Chondrocyte (in vitro differentiated cells): Measurements from ENCODE around the gene BRAT1. TPM values are rescaled to one million over a fixed set of nuclear protein-coding genes. Genes with fewer than 3 reads are reported as not detected.
A peak's percentile ranks its signal among the peaks of the same experiment; 100 is the strongest.
"Not testable (repeated sequence)": the region's sequence is repeated elsewhere in the genome, so short reads cannot be mapped to it uniquely, and the experiment has no call there.

Experiments used
- DNase-seq: peaks from one replicate; pipeline ENCODE4 v3.0.0; 2021; ENCODE audit warnings: mixed read lengths, low spot score
- H3K27ac Mint-ChIP-seq: one replicate; pipeline ENCODE4 v1.8.0; 2021; ENCODE audit warnings: mild to moderate bottlenecking, moderate library complexity, mixed read lengths; ENCODE audit not compliant: unreplicated experiment
- H3K27me3 Mint-ChIP-seq: 2 replicates; pipeline ENCODE4 v1.8.0; 2021; ENCODE audit warnings: low read depth, mixed read lengths
- H3K36me3 Mint-ChIP-seq: 2 replicates; pipeline ENCODE4 v1.8.0; 2021; ENCODE audit warnings: low read depth, mixed read lengths
- H3K4me1 Mint-ChIP-seq: 2 replicates; pipeline ENCODE4 v1.8.0; 2021; ENCODE audit warnings: low read depth, mild to moderate bottlenecking, mixed read lengths
- H3K4me3 Mint-ChIP-seq: one replicate; pipeline ENCODE4 v1.8.0; 2021; ENCODE audit warnings: mild to moderate bottlenecking, moderate library complexity, mixed read lengths; ENCODE audit not compliant: unreplicated experiment
- H3K9me3 Mint-ChIP-seq: 2 replicates; pipeline ENCODE4 v1.8.0; 2021; ENCODE audit warnings: low read depth, mixed read lengths
- total RNA-seq: library from RNA; stranded (reverse); gene quantifications from 3 replicates; pipeline ENCODE4 v1.2.1, GENCODE V29; 2021
- TF ChIP-seq, protein P1 (sequence below): fragments of 200-600 bp; sonication (generic); IDR thresholded peaks from 2 replicates; pipeline ENCODE4 v1.5.0; 2021; ENCODE audit warnings: antibody characterized with exemption, mild to moderate bottlenecking, moderate library complexity

The BRAT1 gene
- total RNA-seq, 1 donor from 2014 or later: 19.6 TPM

DNA sequence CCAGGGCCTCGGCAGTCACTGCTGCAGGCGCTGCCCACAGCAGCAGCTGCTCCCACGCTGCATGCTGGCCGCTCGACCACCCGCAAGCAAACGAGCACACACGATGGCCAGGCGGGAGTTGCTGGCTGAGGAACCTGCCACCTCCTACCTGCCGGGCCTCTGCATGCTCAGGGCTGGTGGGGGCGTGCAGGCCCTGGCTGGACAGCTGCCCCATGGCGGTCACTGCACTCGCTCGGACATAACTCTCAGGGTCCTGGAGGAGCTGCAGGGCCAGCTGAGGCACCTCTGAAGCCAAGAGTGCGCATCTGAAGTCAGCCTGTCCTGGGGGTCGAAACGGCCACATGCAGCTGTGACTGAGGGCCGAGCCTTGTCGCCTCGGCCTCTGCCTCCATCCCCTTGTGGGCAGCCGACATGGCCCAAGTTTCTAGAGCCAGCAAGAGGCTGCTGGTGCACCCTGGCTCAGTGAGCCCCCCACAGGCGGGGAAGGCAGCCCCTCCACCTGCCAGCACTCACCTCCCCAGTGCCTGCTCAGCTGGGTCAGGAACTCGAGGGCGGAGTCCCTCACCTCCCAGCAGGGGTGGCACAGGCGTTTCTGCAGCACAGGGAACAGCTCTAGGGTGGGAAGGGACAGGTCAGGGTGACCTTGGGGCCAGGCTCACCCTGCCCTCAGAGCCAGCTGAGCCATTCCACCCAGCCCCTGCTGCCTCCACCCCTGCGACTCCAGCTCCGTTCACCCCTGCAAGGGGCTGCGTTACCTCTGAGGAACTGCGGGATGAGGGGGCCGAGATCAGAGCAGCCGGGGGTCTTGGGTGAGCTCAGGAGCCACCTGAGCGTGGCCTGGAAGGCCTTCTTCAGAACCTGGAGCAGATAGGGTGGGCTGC is 16.1 kb downstream of the BRAT1 start:
- Mint-ChIP-seq H3K36me3 (peaks cover 6% of the 10 kb centered on the region), H3K27me3 (no peaks in the 10 kb centered on the region), H3K4me3 (no peak overlapping the region), H3K9me3 (no peaks in the 10 kb centered on the region), H3K27ac (no peak overlapping the region), H3K4me1 (no peaks in the 10 kb centered on the region)
- TF ChIP-seq, protein P1, sequence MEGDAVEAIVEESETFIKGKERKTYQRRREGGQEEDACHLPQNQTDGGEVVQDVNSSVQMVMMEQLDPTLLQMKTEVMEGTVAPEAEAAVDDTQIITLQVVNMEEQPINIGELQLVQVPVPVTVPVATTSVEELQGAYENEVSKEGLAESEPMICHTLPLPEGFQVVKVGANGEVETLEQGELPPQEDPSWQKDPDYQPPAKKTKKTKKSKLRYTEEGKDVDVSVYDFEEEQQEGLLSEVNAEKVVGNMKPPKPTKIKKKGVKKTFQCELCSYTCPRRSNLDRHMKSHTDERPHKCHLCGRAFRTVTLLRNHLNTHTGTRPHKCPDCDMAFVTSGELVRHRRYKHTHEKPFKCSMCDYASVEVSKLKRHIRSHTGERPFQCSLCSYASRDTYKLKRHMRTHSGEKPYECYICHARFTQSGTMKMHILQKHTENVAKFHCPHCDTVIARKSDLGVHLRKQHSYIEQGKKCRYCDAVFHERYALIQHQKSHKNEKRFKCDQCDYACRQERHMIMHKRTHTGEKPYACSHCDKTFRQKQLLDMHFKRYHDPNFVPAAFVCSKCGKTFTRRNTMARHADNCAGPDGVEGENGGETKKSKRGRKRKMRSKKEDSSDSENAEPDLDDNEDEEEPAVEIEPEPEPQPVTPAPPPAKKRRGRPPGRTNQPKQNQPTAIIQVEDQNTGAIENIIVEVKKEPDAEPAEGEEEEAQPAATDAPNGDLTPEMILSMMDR: no peak
- peak; percentile 84 for DNase-seq

DNA sequence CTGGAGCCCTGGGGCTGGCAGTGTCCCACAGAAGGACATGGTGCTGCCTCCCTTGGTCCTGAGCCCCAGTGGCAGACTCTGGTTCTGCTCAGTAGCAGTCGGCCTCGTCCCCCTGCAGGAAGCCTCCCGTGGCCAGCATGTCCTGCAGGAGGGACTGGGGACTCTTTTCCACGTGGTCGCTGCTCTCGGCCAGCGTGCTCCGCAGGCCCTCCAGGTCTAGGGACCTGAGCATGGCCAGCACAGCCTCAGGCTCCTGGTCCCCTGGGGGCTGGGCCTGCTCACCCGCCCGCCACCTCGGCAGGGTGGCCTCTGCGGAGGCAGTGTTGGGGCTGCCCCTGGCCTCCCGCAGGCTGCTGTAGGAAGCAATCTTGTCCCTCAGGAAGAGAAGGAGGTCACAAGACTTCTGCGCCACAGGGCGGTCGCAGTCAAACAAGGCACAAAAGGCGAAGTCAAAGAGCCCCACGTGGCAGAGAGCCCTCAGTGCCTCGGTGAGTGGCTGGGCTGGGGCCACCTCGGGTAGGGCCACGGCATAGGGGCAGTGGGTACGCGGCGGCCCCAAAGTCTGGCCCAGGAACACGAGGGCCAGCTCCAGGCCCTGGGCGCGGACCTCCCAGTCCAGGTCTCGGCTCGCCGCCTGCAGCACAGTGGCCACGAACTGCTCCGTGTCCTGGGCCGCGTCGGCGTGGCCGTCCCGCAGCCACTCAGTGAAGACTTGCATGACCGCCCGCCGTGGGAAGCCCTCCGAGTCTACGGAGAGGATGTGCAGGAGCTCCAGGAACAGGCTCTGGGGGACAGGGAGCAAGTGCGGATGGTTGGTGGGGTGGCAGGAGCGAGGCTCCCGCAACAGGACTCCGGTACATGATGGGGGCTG is 17.1 kb downstream of the BRAT1 start:
- no peaks in the 10 kb centered on the region for H3K9me3 Mint-ChIP-seq
- H3K4me1 Mint-ChIP-seq: no peaks in the 10 kb centered on the region
- TF ChIP-seq, protein P1: peak; percentile 9
- no peaks in the 10 kb centered on the region for H3K27me3 Mint-ChIP-seq
- H3K4me3 Mint-ChIP-seq: no peak overlapping the region
- peaks cover 3% of the 10 kb centered on the region for H3K36me3 Mint-ChIP-seq
- no peak overlapping the region for H3K27ac Mint-ChIP-seq
- peak; percentile 93 for DNase-seq

DNA sequence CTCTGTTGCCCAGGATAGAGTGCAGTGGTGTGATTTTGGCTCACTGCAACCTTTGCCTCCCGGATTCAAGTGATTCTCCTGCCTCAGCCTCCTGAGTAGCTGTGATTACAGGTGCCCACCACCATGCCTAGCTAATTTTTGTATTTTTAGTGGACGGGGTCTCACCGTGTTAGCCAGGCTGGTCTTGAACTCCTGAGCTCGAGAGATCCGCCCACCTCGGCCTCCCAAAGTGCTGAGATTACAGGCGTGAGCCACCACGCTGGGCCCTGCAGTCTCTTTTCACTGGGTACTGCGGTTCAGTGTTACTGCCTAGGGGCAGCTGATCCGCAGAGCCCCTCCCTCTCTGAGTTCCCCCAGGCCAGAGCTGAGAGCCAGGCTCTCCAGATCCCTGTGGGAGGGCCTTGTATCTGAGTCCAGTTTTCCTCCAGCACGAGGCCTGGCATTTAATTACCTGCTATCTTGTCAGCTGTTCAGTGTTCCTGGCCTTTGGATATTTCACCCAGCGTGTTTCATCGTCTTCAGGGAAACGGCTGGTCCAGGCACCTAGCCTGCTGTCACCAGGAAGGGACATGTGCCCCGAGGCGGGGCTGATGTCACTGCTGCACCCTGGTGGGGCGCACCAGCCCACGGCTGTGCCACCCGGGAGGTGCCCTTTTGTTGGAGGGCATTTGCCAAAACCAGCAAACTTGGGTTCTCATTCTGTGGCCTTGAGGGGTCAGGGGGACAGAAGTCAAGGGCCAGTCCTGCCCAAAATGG is 19.3 kb downstream of the BRAT1 start:
- not testable (repeated sequence) for H3K4me1 Mint-ChIP-seq, H3K4me3 Mint-ChIP-seq, DNase-seq, H3K9me3 Mint-ChIP-seq, H3K27me3 Mint-ChIP-seq, H3K27ac Mint-ChIP-seq, H3K36me3 Mint-ChIP-seq

DNA sequence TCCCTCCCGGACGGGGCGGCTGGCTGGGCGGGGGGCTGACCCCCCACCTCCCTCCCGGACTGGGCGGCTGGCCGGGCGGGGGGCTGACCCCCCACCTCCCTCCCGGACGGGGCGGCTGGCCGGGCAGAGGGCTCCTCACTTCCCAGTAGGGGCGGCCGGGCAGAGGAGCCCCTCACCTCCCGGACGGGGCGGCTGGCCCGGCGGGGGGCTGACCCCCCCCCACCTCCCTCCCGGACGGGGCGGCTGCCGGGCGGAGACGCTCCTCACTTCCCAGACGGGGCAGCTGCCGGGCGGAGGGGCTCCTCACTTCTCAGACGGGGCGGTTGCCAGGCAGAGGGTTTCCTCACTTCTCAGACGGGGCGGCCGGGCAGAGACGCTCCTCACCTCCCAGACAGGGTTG is 21.1 kb downstream of the BRAT1 start:
- peaks cover 15% of the 10 kb centered on the region for H3K4me1 Mint-ChIP-seq
- H3K36me3 Mint-ChIP-seq, H3K27me3 Mint-ChIP-seq, DNase-seq, H3K9me3 Mint-ChIP-seq, H3K4me3 Mint-ChIP-seq, H3K27ac Mint-ChIP-seq: not testable (repeated sequence)

DNA sequence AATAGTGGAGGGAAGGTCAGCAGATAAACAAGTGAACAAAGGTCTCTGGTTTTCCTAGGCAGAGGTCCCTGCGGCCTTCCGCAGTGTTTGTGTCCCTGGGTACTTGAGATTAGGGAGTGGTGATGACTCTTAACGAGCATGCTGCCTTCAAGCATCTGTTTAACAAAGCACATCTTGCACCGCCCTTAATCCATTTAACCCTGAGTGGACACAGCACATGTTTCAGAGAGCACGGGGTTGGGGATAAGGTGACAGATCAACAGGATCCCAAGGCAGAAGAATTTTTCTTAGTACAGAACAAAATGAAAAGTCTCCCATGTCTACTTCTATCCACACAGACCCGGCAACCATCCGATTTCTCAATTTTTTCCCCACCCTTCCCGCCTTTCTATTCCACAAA is 21.8 kb downstream of the BRAT1 start:
- peaks cover 20% of the 10 kb centered on the region for H3K4me1 Mint-ChIP-seq
- H3K27me3 Mint-ChIP-seq, H3K27ac Mint-ChIP-seq, H3K36me3 Mint-ChIP-seq, DNase-seq, H3K9me3 Mint-ChIP-seq, H3K4me3 Mint-ChIP-seq: not testable (repeated sequence)

DNA sequence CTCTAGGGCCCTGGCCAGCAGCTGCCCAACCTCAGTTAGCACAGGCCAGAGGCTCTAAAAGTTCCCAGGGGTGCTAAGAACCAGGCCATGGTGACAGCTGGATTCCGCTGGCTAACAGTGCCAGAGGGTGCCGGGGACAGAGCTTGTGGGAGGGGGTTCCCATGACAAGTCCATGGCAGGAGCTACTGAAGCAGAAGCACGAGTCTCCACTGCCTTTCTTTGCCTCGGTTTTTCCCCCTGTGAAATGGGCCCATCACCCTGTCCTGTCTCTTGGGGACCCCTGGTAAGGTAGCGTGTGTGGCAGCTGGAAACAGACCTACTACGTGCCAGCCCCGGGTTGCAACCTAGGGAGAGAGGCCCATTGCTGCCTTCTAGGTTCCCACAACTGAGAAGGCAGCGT is 22.5 kb downstream of the BRAT1 start:
- not testable (repeated sequence) for H3K36me3 Mint-ChIP-seq, DNase-seq, H3K4me3 Mint-ChIP-seq, H3K27me3 Mint-ChIP-seq, H3K9me3 Mint-ChIP-seq, H3K27ac Mint-ChIP-seq
- H3K4me1 Mint-ChIP-seq: peaks cover 28% of the 10 kb centered on the region

DNA sequence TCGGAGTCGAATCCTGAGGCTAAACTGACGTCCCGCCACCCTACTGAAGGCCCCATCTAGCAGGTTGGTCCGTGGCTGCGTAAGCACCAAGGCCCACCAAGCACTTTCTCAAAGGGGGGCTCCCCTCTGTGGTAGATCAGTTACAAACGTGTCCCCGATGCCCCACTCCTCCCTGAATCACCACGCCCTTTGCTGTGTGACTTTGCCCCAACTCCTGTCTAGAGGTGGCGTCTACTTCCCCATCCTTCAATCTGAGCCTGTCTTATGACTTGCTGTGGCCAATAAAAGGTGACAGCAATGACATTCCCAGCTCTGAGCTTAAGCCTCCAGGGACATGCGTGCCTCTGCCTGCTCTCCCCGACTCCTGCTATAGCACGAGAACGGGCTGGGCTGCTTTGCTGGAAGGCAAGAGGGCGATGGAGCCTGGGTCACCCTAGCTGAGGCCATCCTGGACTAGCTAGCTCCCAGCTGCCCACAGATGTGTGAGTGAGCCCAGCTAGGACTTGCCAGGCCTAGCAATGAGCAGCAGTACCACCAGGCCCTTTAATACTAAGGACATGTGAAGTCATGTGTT is 23.0 kb downstream of the BRAT1 start:
- Mint-ChIP-seq H3K27ac (peak overlapping the region; percentile 17), H3K4me1 (peaks cover 33% of the 10 kb centered on the region)
- H3K36me3 Mint-ChIP-seq, DNase-seq, H3K27me3 Mint-ChIP-seq, H3K9me3 Mint-ChIP-seq, H3K4me3 Mint-ChIP-seq: not testable (repeated sequence)

DNA sequence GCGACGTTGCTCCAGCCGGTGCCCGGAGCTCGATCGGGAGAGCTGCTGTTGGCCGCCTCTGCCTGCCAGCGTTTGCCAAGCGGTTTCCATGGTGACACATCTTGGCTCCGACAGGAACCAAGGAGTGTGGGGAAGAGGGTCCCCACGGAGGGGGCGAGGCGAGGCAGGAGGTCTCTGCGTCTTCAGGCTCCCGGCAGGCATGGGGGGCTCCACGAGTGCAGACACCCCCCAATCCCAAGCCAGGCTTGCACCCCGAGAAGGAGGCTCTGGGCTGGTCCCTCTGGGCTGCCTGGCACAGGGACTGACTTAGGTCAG is 23.6 kb downstream of the BRAT1 start:
- not testable (repeated sequence) for DNase-seq, H3K9me3 Mint-ChIP-seq, H3K27ac Mint-ChIP-seq, H3K4me3 Mint-ChIP-seq, H3K27me3 Mint-ChIP-seq, H3K36me3 Mint-ChIP-seq
- H3K4me1 Mint-ChIP-seq: peaks cover 36% of the 10 kb centered on the region

DNA sequence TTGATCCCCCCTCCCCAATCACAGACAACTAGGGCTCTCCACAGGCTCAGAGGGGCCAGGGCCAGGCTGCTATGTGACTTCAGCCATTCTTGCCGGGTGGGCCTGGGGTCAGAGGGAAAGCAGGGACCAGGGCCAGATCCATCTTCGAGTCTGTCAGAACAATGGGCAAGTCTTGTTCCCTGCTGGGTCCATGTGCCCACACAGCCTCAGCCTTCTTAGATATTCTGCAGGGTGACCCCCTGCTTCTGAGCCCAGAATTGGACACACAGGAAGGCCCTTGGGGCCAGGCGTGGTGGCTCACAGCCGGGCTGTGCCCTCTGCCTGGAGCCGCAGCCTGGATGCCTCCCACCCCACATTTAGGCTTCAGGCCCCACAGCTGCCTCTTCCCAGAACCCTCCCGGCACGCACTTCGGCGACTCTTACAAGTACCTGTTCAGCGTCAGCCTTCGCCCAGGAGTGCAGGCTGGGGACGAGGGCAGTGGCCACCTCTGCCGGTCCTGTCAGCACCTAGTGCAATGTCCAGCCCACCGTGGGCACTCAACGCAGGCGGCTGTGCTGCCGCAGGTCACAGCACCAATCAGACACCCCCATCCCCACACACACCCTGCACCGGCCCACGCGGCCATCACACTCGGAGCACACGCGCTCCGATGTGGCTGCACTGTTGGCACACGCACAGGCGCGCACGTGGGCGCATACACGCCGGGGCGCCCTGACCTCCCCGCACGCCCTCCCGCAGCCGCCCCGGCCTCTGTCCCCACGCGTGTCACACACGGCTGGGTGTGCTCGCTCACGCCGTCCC is 24.1 kb downstream of the BRAT1 start:
- H3K9me3 Mint-ChIP-seq: not testable (repeated sequence)

More for the DNA sequence above, 24.1 kb downstream of the BRAT1 start:
- H3K4me3 Mint-ChIP-seq, DNase-seq, H3K27ac Mint-ChIP-seq, H3K36me3 Mint-ChIP-seq, H3K27me3 Mint-ChIP-seq: not testable (repeated sequence)
- peaks cover 37% of the 10 kb centered on the region for H3K4me1 Mint-ChIP-seq
